Left hindlimb (tissue), 1 donor: Measurements from ENCODE around the gene IRAK4.
"Not testable (repeated sequence)": the region's sequence is repeated elsewhere in the genome, so short reads cannot be mapped to it uniquely, and the experiment has no call there.

Source experiments
- DNase-seq: peaks from one replicate; pipeline ENCODE4 v3.0.0-alpha.2; 2018

The IRAK4 gene

GRCh38 chr12:43758728-43759563, at the start of gene IRAK4, which contains the start of gene PUS7L:
Gene IRAK4, plus strand, starts transcription at chr12:43758951. Its CDS starts 9,161 bp downstream, at chr12:43768112.
Gene PUS7L, minus strand, starts transcription at chr12:43758790. Its CDS starts 3,545 bp downstream, at chr12:43755245.
- peak; percentile 96 for DNase-seq

DNA sequence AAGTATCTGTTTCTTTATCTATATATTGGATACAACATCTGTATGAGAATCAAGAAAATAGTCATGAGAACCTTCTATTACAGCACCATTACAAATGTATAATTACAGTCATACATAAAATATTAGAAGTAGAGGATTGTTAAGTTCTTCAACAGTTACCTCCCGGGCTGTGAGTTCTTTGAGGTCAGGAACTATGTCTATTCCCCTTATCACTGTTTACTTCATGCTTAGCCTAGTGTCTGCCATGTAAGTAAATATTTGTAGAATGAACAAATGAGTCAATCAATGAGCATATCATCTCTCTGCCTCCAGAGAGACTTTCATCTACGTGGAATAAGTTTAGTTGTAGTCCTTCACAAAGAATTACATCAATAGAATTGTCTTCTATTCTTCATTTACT, 47.4 kb upstream of the IRAK4 start:
- DNase-seq, result no peak

DNA sequence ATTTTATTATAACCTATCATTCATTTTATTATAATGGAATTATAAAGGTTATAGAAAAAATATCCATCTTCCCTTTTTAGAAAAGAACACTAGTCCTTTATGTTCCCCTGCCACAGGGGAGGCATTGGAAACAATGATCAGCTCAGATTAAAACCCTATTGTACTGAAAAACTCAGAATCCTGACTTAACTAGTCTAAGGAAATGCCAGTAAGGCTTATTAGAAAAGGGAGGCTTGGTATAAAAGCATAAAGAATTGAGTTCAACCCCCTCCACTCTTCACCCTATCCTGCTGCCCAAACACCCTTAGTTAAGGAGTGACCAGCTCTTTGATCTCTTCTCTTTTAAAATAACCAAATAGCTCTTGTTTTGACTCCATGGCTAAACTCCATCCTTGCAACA, 36.1 kb upstream of the IRAK4 start:
- no peak for DNase-seq

- DNase-seq, result no peak
Measured at GRCh38 chr12:43723134-43723533, 35.6 kb upstream of the IRAK4 start.

DNA sequence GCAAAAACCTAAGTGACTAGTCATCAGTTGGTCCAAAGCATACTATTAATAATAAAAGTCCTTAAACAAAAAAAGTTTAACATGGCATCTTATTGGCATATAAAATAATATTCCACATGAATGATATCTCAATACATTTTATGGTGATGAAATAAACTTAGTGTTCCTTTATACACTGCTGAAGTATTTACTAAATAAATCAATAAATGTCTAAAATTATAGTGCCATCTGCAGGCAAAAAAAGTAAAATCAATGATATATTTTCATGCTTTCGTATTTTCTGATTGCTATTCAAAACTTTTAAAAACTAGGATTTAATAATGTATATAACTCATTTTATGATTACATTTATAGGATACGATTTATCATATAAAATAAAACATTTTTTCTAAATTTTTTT, 30.6 kb upstream of the IRAK4 start:
- no peak for DNase-seq

DNA sequence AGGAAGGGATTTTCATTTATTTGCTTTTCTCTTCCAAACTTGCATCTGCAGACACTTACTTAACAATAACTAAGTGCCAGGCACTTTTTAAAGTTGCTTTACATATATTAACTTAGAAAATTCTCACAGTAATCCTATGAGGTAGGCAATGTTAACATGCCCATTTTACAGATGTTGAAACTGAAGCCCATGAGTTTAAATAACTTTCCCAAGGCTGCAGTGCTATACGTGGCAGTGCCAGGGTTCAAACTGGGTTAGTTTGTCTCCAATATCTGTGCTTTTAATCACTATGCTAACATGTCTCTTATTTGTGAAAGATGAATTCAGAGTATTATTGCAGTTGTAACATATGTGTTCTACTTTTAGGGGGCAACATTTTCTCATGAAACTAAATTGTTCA, 30.1 kb upstream of the IRAK4 start:
- no peak for DNase-seq

DNA sequence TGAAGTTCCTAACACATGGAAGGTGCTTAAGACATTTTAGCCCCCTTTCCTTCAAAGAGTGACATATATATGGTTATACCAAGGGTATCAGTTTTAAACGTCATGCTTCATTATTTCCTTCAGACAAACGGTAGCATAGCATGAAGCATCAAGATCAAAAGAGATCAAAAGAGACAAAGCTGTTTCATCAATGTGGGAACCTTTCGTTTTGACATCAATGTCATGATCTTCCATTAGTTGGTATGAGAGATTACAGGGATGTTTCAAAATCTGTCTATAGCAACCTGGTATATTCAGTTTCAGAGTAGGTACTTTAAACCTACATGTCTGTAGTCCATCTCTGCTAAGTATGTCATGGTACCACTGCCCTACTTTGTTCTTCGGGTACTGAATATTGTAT, 28.5 kb upstream of the IRAK4 start:
- no peak for DNase-seq

- no peak for DNase-seq
Measured at GRCh38 chr12:43733687-43734086, 25.1 kb upstream of the IRAK4 start.

GRCh38 chr12:43736927-43737440, 21.8 kb upstream of the IRAK4 start:
- DNase-seq, result no peak

- DNase-seq, result no peak
Measured at GRCh38 chr12:43737646-43738045, 21.1 kb upstream of the IRAK4 start.

GRCh38 chr12:43740511-43741100, 18.1 kb upstream of the IRAK4 start:
- DNase-seq, result no peak

GRCh38 chr12:43742106-43742505, 16.6 kb upstream of the IRAK4 start:
- DNase-seq, result no peak

GRCh38 chr12:43744826-43745225, 13.9 kb upstream of the IRAK4 start:
- DNase-seq, result no peak

GRCh38 chr12:43749016-43749415, 9.7 kb upstream of the IRAK4 start:
- DNase-seq, result no peak

DNA sequence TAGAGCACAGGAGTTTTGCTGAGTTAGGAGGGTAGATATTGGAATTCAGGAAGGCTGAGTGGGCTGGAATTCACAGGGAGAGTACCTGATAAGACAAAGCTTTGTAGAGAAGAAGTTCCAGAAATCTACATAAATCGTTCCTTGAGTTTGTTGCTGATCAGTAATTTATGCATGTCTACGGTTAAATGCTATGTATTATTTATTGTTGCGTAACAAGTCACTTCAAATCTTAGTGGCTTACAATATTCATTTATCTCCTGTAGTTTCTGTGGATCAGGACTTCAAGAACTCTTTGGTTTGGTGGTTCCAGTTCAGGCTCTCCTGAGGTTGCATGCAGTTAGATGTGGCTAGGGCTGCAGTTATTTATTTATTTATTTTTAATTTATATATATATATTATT, 7.9 kb upstream of the IRAK4 start:
- no peak for DNase-seq

DNA sequence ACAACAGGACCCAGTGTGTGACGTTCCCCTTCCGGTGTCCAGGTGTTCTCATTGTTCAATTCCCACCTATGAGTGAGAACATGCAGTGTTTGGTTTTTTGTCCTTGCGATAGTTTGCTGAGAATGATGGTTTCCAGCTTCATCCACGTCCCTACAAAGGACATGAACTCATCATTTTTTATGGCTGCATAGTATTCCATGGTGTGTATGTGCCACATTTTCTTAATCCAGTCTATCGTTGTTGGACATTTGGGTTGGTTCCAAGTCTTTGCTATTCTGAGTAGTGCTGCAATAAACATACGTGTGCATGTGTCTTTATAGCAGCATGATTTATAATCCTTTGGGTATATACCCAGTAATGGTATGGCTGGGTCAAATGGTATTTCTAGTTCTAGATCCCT, 7.4 kb upstream of the IRAK4 start:
- DNase-seq, result not testable (repeated sequence)

GRCh38 chr12:43754015-43754414, 4.7 kb upstream of the IRAK4 start:
- no peak for DNase-seq

GRCh38 chr12:43758247-43758727, 464 bp upstream of the IRAK4 start:
- DNase-seq, result no peak

- DNase-seq, result no peak
Measured at GRCh38 chr12:43760396-43760795, 1.6 kb downstream of the IRAK4 start.

GRCh38 chr12:43761500-43761899, 2.7 kb downstream of the IRAK4 start:
- DNase-seq, result no peak

- DNase-seq, result no peak
Measured at GRCh38 chr12:43762596-43762995, 3.8 kb downstream of the IRAK4 start.

GRCh38 chr12:43763769-43764168, 5.0 kb downstream of the IRAK4 start:
- DNase-seq, result no peak

GRCh38 chr12:43764528-43764927, 5.8 kb downstream of the IRAK4 start:
- DNase-seq, result no peak

- DNase-seq, result no peak
Measured at GRCh38 chr12:43766291-43766690, 7.5 kb downstream of the IRAK4 start.
